ENCODE results near the gene MMEL1.

The MMEL1 gene

DNA sequence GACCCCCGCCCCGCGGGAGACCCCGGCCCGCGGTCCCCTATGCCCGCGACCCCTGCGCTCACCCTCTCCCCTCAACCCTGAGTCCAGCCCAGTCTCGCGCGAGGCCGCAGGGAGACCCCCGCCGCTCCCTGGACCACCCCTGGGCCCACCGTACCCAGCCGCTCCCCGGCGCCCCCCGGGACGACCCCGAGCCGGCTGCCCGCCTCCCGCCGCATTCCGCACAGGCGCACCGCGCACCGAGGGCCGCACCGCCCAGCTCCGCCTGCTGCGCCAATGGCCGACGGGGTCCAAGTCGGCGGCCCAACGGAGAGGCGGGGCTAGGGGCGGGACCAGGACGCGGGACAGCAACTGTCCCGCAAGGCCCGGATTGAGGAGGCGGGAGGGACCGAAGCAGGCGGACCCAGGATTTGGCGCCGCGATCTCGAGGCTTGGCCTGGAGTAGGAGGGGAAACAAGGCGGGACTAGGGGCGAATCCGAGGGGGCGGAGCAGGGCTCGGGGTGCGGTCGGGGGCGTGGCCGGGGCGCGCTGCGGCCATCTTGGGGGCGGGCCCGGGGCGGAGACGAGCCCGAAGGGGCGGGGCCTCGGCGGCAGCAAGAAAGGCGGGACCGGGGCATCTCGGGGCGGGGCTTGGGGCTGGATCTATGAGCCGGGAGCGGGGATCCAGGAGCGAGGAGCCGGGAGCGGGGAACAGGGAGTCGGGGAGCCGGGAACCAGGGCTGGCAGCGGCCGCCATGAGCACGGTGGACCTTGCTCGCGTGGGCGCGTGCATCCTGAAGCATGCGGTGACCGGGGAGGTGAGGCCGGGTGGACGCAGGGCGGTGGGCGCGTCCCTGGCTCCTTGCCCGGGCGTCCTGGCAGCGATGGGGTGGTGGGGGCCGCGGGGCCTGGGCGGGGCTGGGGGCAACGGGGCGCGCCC, 46.4 kb downstream of the MMEL1 start, which contains the start of gene PRXL2B (continued):
- TF ChIP-seq YY1 (tag by site-specific recombination; IDR thresholded peaks at IDR 0.05) (no peak; the same call in 1 of the 2 replicates), ZNF501 (tag by site-specific recombination; IDR thresholded peaks at IDR 0.05) (no peak), ZNF2 (tag by site-specific recombination; IDR thresholded peaks at IDR 0.05) (no peak), HOXC10 (CRISPR knock-in tag; IDR thresholded peaks at IDR 0.05) (no peak), ZNF175 (tag by site-specific recombination; IDR thresholded peaks at IDR 0.05) (no peak), ZNF311 (tag by site-specific recombination; IDR thresholded peaks at IDR 0.05; ENCODE audit: borderline replicate concordance) (no peak), KLF1 (tag by site-specific recombination; IDR thresholded peaks at IDR 0.05) (peak; percentile 66), ZNF16 (tag by site-specific recombination; IDR thresholded peaks at IDR 0.05; ENCODE audit: low read depth) (no peak), MYNN (tag by site-specific recombination; IDR thresholded peaks at IDR 0.05; ENCODE audit: borderline replicate concordance) (no peak), ZBTB8A (tag by site-specific recombination; IDR thresholded peaks at IDR 0.05) (no peak), ZNF174 (tag by site-specific recombination; IDR thresholded peaks at IDR 0.05) (no peak), HOXD13 (CRISPR knock-in tag; IDR thresholded peaks at IDR 0.05; ENCODE audit: borderline replicate concordance) (no peak), SCRT1 (tag by site-specific recombination; IDR thresholded peaks at IDR 0.05; ENCODE audit: borderline replicate concordance) (no peak), ZSCAN30 (tag by site-specific recombination; IDR thresholded peaks at IDR 0.05) (no peak), ZFP37 (tag by site-specific recombination; IDR thresholded peaks at IDR 0.05) (no peak), ZNF341 (tag by site-specific recombination; IDR thresholded peaks at IDR 0.05; ENCODE audit: low read depth) (peak; percentile 52), SALL2 (tag by site-specific recombination; IDR thresholded peaks at IDR 0.05; ENCODE audit: borderline replicate concordance) (no peak), ZNF416 (tag by site-specific recombination; IDR thresholded peaks at IDR 0.05) (no peak), ZNF114 (tag by site-specific recombination; IDR thresholded peaks at IDR 0.05) (no peak), BCL11B (tag by site-specific recombination; IDR thresholded peaks at IDR 0.05; ENCODE audit: low read depth) (no peak), ZNF707 (tag by site-specific recombination; IDR thresholded peaks at IDR 0.05) (no peak), FEZF1 (tag by site-specific recombination; IDR thresholded peaks at IDR 0.05) (no peak), PRDM1 (tag by site-specific recombination; IDR thresholded peaks at IDR 0.05) (no peak)
- TF ChIP-seq, protein P1, sequence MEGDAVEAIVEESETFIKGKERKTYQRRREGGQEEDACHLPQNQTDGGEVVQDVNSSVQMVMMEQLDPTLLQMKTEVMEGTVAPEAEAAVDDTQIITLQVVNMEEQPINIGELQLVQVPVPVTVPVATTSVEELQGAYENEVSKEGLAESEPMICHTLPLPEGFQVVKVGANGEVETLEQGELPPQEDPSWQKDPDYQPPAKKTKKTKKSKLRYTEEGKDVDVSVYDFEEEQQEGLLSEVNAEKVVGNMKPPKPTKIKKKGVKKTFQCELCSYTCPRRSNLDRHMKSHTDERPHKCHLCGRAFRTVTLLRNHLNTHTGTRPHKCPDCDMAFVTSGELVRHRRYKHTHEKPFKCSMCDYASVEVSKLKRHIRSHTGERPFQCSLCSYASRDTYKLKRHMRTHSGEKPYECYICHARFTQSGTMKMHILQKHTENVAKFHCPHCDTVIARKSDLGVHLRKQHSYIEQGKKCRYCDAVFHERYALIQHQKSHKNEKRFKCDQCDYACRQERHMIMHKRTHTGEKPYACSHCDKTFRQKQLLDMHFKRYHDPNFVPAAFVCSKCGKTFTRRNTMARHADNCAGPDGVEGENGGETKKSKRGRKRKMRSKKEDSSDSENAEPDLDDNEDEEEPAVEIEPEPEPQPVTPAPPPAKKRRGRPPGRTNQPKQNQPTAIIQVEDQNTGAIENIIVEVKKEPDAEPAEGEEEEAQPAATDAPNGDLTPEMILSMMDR (tag by site-specific recombination; IDR thresholded peaks at IDR 0.05): no peak
- TF ChIP-seq, protein P2, sequence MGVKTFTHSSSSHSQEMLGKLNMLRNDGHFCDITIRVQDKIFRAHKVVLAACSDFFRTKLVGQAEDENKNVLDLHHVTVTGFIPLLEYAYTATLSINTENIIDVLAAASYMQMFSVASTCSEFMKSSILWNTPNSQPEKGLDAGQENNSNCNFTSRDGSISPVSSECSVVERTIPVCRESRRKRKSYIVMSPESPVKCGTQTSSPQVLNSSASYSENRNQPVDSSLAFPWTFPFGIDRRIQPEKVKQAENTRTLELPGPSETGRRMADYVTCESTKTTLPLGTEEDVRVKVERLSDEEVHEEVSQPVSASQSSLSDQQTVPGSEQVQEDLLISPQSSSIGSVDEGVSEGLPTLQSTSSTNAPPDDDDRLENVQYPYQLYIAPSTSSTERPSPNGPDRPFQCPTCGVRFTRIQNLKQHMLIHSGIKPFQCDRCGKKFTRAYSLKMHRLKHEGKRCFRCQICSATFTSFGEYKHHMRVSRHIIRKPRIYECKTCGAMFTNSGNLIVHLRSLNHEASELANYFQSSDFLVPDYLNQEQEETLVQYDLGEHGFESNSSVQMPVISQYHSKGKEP (tag by site-specific recombination; IDR thresholded peaks at IDR 0.05): no peak
- TF ChIP-seq, protein P3, sequence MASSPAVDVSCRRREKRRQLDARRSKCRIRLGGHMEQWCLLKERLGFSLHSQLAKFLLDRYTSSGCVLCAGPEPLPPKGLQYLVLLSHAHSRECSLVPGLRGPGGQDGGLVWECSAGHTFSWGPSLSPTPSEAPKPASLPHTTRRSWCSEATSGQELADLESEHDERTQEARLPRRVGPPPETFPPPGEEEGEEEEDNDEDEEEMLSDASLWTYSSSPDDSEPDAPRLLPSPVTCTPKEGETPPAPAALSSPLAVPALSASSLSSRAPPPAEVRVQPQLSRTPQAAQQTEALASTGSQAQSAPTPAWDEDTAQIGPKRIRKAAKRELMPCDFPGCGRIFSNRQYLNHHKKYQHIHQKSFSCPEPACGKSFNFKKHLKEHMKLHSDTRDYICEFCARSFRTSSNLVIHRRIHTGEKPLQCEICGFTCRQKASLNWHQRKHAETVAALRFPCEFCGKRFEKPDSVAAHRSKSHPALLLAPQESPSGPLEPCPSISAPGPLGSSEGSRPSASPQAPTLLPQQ (tag by site-specific recombination; IDR thresholded peaks at IDR 0.05): no peak
- TF ChIP-seq, protein P4, sequence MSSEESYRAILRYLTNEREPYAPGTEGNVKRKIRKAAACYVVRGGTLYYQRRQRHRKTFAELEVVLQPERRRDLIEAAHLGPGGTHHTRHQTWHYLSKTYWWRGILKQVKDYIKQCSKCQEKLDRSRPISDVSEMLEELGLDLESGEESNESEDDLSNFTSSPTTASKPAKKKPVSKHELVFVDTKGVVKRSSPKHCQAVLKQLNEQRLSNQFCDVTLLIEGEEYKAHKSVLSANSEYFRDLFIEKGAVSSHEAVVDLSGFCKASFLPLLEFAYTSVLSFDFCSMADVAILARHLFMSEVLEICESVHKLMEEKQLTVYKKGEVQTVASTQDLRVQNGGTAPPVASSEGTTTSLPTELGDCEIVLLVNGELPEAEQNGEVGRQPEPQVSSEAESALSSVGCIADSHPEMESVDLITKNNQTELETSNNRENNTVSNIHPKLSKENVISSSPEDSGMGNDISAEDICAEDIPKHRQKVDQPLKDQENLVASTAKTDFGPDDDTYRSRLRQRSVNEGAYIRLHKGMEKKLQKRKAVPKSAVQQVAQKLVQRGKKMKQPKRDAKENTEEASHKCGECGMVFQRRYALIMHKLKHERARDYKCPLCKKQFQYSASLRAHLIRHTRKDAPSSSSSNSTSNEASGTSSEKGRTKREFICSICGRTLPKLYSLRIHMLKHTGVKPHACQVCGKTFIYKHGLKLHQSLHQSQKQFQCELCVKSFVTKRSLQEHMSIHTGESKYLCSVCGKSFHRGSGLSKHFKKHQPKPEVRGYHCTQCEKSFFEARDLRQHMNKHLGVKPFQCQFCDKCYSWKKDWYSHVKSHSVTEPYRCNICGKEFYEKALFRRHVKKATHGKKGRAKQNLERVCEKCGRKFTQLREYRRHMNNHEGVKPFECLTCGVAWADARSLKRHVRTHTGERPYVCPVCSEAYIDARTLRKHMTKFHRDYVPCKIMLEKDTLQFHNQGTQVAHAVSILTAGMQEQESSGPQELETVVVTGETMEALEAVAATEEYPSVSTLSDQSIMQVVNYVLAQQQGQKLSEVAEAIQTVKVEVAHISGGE (tag by site-specific recombination; conservative IDR thresholded peaks at IDR 0.05; ENCODE audit: low read depth): no peak
- TF ChIP-seq, protein P5, sequence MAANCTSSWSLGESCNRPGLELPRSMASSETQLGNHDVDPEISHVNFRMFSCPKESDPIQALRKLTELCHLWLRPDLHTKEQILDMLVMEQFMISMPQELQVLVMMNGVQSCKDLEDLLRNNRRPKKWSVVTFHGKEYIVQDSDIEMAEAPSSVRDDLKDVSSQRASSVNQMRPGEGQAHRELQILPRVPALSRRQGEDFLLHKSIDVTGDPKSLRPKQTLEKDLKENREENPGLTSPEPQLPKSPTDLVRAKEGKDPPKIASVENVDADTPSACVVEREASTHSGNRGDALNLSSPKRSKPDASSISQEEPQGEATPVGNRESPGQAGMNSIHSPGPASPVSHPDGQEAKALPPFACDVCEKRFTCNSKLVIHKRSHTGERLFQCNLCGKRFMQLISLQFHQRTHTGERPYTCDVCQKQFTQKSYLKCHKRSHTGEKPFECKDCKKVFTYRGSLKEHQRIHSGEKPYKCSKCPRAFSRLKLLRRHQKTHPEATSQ (tag by site-specific recombination; IDR thresholded peaks at IDR 0.05): no peak
- TF ChIP-seq, protein P6, sequence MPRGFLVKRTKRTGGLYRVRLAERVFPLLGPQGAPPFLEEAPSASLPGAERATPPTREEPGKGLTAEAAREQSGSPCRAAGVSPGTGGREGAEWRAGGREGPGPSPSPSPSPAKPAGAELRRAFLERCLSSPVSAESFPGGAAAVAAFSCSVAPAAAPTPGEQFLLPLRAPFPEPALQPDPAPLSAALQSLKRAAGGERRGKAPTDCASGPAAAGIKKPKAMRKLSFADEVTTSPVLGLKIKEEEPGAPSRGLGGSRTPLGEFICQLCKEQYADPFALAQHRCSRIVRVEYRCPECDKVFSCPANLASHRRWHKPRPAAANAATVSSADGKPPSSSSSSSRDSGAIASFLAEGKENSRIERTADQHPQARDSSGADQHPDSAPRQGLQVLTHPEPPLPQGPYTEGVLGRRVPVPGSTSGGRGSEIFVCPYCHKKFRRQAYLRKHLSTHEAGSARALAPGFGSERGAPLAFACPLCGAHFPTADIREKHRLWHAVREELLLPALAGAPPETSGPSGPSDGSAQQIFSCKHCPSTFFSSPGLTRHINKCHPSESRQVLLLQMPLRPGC (tag by site-specific recombination; IDR thresholded peaks at IDR 0.05): no peak
